Aorta (tissue), 5 donors: ENCODE measurements around the gene CRIM1. TPM values are rescaled to one million over a fixed set of nuclear protein-coding genes. Genes with fewer than 3 reads are reported as not detected.

Experiments
- ATAC-seq: fragments of 200-7000 bp; cut with Tn5 transposase; one replicate; pipeline ENCODE4 v1.9.1; 2022; ENCODE audit warnings: moderate library complexity; ENCODE audit not compliant: low FRiP score
- DNase-seq, 2 donors: peaks; one replicate each; pipeline ENCODE4 v3.0.0-alpha.2; 2020
- H3K27ac ChIP-seq, 2 donors: one replicate each; pipeline ENCODE4 v1.5.1; 2013; ENCODE audit warnings: low read length in 2 of 2, mild to moderate bottlenecking in 2 of 2, moderate library complexity in 2 of 2, control low read depth in 1 of 2, inconsistent platforms in 1 of 2, low read depth in 1 of 2
- H3K27me3 ChIP-seq, 2 donors: one replicate each; pipeline ENCODE4 v1.6.1; 2013; ENCODE audit warnings: control low read depth in 1 of 2, low read length in 1 of 2, mild to moderate bottlenecking in 1 of 2, moderate library complexity in 1 of 2; ENCODE audit not compliant: insufficient read depth in 2 of 2, control insufficient read depth in 1 of 2
- H3K36me3 ChIP-seq, 2 donors: one replicate each; pipeline ENCODE4 v1.6.1; 2013; ENCODE audit warnings: control low read depth in 1 of 2, low read length in 1 of 2, mild to moderate bottlenecking in 1 of 2; ENCODE audit not compliant: insufficient read depth in 2 of 2, control insufficient read depth in 1 of 2
- H3K4me1 ChIP-seq, 2 donors: one replicate each; pipeline ENCODE4 v1.6.1; 2013; ENCODE audit warnings: low read length in 2 of 2, control low read depth in 1 of 2, mild to moderate bottlenecking in 1 of 2, moderate library complexity in 1 of 2; ENCODE audit not compliant: insufficient read depth in 2 of 2, control insufficient read depth in 1 of 2
- H3K4me3 ChIP-seq, 2 donors: one replicate each; pipeline ENCODE4 v1.5.1; 2013; ENCODE audit warnings: low read length in 2 of 2, control low read depth in 1 of 2, mild to moderate bottlenecking in 1 of 2
- H3K9me3 ChIP-seq: one replicate; pipeline ENCODE4 v1.6.1; 2013; ENCODE audit warnings: mild to moderate bottlenecking, low read length; ENCODE audit not compliant: control insufficient read depth
- WGBS, 2 donors: extraction: QIAGEN DNeasy Blood & Tissue Kit; methylation state at CpG; one replicate each; pipeline ENCODE4 v1.1.7; 2013; 5-methylcytosine and 5-hydroxymethylcytosine counted together
- intact Hi-C, 2 donors: fragments of 100-400 bp; cut with DNase I; formaldehyde crosslinking; loops; one replicate each; pipeline versions ENCODE4 v1.14.2 to v1.15.0; 2022
- polyA plus RNA-seq, 2 donors: library from polyadenylated mRNA; stranded (reverse); fragments of 200-250 nt; gene quantifications; one replicate each; pipeline ENCODE4 v1.2.3, GENCODE V29; 2013
- total RNA-seq, 2 donors: library from RNA; stranded (reverse); fragmentation: NEBNext Ultra II Directional; extraction: Animal tissue kit (Norgen Biotek cat#: 25700); gene quantifications; one replicate each; pipeline ENCODE4 v1.2.1, GENCODE V29; 2021
- donor health status: healthy with polysubstance abuse.
- donor health status: Bipolar disorder and iron deficiency.
- donor health status: DM: no; HTN: no; CAD: no.
- donor health status: DM: no; HTN: no; CAD: no.
- donor health status: DM: yes; HTN: yes; CAD: no.

Gene CRIM1
- total and polyA plus RNA-seq, 4 donors, result 47.3 to 727 (median 147) TPM

GRCh38 chr2:36461039-36461681 lies 105.6 kb downstream of the CRIM1 start:
- H3K27me3 ChIP-seq, result no peaks in the 10 kb centered on the region
- H3K27ac ChIP-seq, result peak overlapping the region; percentile 70 to 89
- peaks cover 0 to 5% of the 10 kb centered on the region in 2 donors for H3K36me3 ChIP-seq
- H3K9me3 ChIP-seq, result no peaks in the 10 kb centered on the region
- DNase-seq, result no peak
- 16 to 18% methylated on average over 4 of the region's 4 CpGs for WGBS, 2 donors
- intact Hi-C loops, result loop anchor here in 1 of 2 donors (5.0 kb wide), 1 partner anchor 104 kb away; the partner anchor contains the start of gene CRIM1
- no peak overlapping the region for H3K4me3 ChIP-seq
- peaks cover 7 to 10% of the 10 kb centered on the region in 2 donors for H3K4me1 ChIP-seq
- no peak for ATAC-seq

DNA sequence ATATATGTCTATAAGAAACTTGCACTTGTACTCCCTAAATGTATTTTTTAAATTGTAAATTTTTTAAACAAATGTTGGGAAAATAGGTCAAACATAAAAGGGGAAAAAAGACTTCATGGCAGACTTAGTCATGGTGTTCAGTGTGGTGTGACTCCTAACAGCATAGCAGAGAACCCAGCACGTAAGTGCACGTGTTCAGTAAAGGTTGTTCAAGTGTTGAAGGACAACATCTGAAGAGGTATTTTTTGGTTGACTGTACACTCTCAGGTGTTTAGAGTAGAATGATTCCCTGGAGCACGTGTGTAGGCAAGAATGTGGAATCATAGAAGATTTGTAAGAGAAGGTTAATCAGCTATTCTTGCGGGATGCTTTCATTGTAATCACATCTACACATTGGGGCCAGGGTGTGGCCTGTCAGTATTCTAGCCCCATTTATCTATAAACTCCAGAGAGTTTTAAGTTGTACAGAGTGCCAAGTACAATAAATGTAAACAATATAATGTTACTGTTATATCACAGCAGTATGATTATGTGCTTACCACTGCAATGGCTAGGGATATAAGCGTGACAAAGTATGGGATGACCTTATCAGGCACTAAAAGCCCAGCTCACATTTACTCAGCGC lies 106.8 kb downstream of the CRIM1 start:
- Histone ChIP-seq H3K36me3 (peaks cover 0 to 9% of the 10 kb centered on the region in 2 donors), H3K4me3 (no peak overlapping the region), H3K27ac (peak overlapping the region in 1 of 2 donors; percentile 55), H3K4me1 (peaks cover 7 to 10% of the 10 kb centered on the region in 2 donors), H3K27me3 (no peaks in the 10 kb centered on the region), H3K9me3 (no peaks in the 10 kb centered on the region)
- ATAC-seq (no peak), DNase-seq (no peak)
- 75 to 83% methylated on average over 6 of the region's 6 CpGs for whole genome bisulfite sequencing, 2 donors
- intact Hi-C loops, result loop anchor here in 1 of 2 donors (5.0 kb wide), 1 partner anchor 105 kb away; the partner anchor contains the start of gene CRIM1

DNA sequence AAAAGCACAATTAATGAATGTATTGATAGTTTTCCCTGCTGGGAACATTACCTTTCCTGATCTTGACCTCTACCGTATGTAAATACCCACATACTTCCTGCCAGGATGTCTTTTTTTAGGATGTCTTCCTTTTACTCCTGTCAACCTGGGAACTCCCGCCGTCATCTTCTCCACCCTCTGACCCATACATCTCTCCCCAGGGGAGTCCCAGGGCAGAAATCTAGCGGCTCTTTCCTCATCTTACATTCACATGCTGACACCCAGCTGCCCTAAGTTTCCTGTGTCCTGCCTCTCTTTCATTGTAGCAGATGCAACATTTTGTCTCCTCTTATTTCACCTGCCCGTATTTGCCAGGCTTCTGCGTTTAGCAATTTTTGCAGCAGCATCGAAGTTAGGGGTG lies 107.8 kb downstream of the CRIM1 start:
- no peak for DNase-seq
- no peaks in the 10 kb centered on the region for H3K27me3 ChIP-seq
- 79 to 80% methylated on average over 7 of the region's 7 CpGs for WGBS, 2 donors
- H3K9me3 ChIP-seq, result no peaks in the 10 kb centered on the region
- intact Hi-C loops, result loop anchor here in 1 of 2 donors (5.0 kb wide), 1 partner anchor 106 kb away; the partner anchor contains the start of gene CRIM1
- H3K27ac ChIP-seq, result no peak overlapping the region
- peaks cover 0 to 7% of the 10 kb centered on the region in 2 donors for H3K36me3 ChIP-seq
- H3K4me1 ChIP-seq, result peaks cover 8 to 10% of the 10 kb centered on the region in 2 donors
- no peak for ATAC-seq
- no peak overlapping the region for H3K4me3 ChIP-seq

DNA sequence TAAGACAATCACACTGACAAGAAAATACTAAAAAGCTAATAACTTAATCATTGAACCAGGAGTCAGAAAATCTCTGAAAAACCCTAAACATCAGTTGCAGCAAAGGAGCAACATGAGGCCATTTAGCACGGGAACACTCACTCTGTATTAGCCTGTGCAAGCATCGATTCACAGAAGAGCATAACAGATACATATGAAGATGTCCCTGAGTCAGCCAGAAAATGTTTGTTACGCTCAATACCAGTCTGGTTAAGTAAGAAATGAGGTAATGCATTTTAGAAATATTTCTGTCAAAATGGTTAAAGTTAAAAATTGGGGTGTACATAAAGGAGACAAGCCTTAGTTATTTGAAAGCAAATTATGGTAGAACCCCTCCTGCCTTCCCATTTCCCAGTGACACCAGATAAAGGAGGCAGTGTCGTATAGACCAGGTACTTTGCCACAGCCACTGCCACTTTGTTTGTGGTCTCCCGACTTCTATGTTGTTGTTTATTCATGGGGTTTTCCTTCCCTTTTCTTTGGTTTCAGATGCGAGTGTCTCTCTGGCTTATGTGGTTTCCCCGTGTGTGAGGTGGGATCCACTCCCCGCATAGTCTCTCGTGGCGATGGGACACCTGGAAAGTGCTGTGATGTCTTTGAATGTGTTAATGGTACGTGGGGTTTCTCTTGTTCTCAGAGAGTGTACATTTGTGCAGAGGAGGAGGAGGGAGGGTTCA lies 108.6 kb downstream of the CRIM1 start:
- peaks cover 0 to 7% of the 10 kb centered on the region in 2 donors for H3K36me3 ChIP-seq
- H3K4me1 ChIP-seq, result peaks cover 8 to 14% of the 10 kb centered on the region in 2 donors
- WGBS, 2 donors, result 83 to 86% methylated on average over 11 of the region's 11 CpGs
- no peak overlapping the region for H3K27ac ChIP-seq
- H3K27me3 ChIP-seq, result no peaks in the 10 kb centered on the region
- no peak overlapping the region for H3K4me3 ChIP-seq
- ATAC-seq (no peak), DNase-seq (no peak)
- H3K9me3 ChIP-seq, result no peaks in the 10 kb centered on the region
- intact Hi-C loops, result loop anchor here in 1 of 2 donors (5.0 kb wide), 1 partner anchor 107 kb away; the partner anchor contains the start of gene CRIM1

DNA sequence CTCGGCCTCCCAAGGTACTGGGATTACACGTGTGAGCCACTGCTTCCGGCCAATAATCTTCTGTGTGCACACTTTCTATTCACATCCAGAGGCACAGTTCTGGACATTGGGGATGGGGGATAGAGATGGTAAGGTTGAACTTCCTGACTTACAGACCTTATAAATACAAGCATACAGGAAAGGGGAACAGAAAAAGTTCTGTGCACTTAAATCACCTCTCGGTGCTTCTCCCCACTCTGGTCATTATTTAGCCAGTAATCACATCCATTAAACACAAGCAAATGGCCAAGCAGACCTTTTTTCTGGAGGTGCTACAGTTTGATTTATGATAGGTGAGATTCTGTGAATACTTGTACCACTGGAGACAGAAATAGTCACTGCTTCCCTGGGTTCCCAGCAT lies 110.6 kb downstream of the CRIM1 start:
- Histone ChIP-seq H3K27me3 (no peaks in the 10 kb centered on the region), H3K27ac (peak overlapping the region in 1 of 2 donors; percentile 45), H3K4me3 (no peak overlapping the region), H3K9me3 (no peaks in the 10 kb centered on the region), H3K36me3 (peaks cover 0 to 7% of the 10 kb centered on the region in 2 donors), H3K4me1 (peaks cover 6 to 11% of the 10 kb centered on the region in 2 donors)
- DNase-seq, result no peak
- intact Hi-C loops, result no loop called here
- no peak for ATAC-seq
- WGBS, 2 donors, result 75 to 80% methylated on average over 4 of the region's 4 CpGs

GRCh38 chr2:36468463-36469105 lies 113.0 kb downstream of the CRIM1 start:
- WGBS, 2 donors, result 30 to 32% methylated on average over 10 of the region's 10 CpGs
- DNase-seq (no peak), ATAC-seq (peak; percentile 50)

DNA sequence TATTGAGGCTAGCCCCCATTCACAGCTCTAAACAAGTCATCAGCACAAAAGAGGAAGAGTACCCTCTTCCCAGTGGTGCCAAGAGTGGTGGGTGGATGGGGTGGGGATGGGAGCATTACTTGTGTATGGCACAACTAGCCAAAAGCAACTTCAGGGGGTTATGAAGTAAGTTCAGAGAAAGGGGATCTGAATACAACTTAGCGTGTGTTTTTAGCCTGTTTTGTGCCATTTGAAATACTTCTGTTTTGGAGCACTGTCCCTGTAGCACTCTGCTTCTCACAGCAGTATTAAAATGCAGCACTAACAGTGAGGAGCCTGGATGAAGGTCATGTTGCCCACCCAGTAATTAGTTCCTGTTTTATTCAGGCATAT lies 113.5 kb downstream of the CRIM1 start:
- intact Hi-C loops, result no loop called here
- no peak overlapping the region for H3K4me3 ChIP-seq
- peak; percentile 39 for ATAC-seq
- no peak for DNase-seq
- WGBS, 2 donors, result 0 to 8% methylated on average over 1 of the region's 1 CpG
- H3K27ac ChIP-seq, result peak overlapping the region; percentile 83 to 95
- H3K36me3 ChIP-seq, result peaks cover 0 to 7% of the 10 kb centered on the region in 2 donors
- no peaks in the 10 kb centered on the region for H3K27me3 ChIP-seq
- H3K4me1 ChIP-seq, result peaks cover 6% of the 10 kb centered on the region in 2 donors
- H3K9me3 ChIP-seq, result no peaks in the 10 kb centered on the region

More at GRCh38 chr2:36468463-36469105, 113.0 kb downstream of the CRIM1 start:
- intact Hi-C loops, result no loop called here
- H3K36me3 ChIP-seq, result peaks cover 0 to 7% of the 10 kb centered on the region in 2 donors
- H3K9me3 ChIP-seq, result no peaks in the 10 kb centered on the region
- H3K27ac ChIP-seq, result peak overlapping the region; percentile 95 to 97
- H3K4me1 ChIP-seq, result peaks cover 6% of the 10 kb centered on the region in 2 donors
- H3K4me3 ChIP-seq, result no peak overlapping the region
- H3K27me3 ChIP-seq, result no peaks in the 10 kb centered on the region

GRCh38 chr2:36469710-36470109 lies 114.1 kb downstream of the CRIM1 start:
- Histone ChIP-seq H3K9me3 (no peaks in the 10 kb centered on the region), H3K27ac (peak overlapping the region in 1 of 2 donors; percentile 95), H3K36me3 (peaks cover 0 to 5% of the 10 kb centered on the region in 2 donors), H3K27me3 (no peaks in the 10 kb centered on the region), H3K4me3 (no peak overlapping the region), H3K4me1 (peaks cover 6% of the 10 kb centered on the region in 2 donors)
- DNase-seq (no peak), ATAC-seq (no peak)
- 20 to 25% methylated on average over 3 of the region's 3 CpGs for WGBS, 2 donors
- intact Hi-C loops, result no loop called here
